Natural killer cell treated with Interleukin-12 subunit alpha and Interleukin-12 subunit beta and Interleukin-15 and Interleukin-18, amount 100 ng/mL, for 72 hours (primary cell): ENCODE data around the gene SEC22A. TPM values are rescaled to one million over a fixed set of nuclear protein-coding genes. Genes with fewer than 3 reads are reported as not detected.

Experiments used
- ATAC-seq, 2 donors: fragments of 150-1000 bp; cut with Tn5 transposase in 1 of 2; sonication (Bioruptor Pico), chemical (Tn5 transposase) in 1 of 2; 2 replicates each; pipeline ENCODE4 v1.10.0; 2021
- DNase-seq: peaks from one replicate; pipeline ENCODE4 v3.0.0; 2022; ENCODE audit warnings: low spot score
- H3K27ac Mint-ChIP-seq, 2 donors: 1 replicate in 1 of 2; 2 replicates in 1 of 2; pipeline ENCODE4 v1.8.0; 2022; ENCODE audit warnings: mixed read lengths in 2 of 2, mild to moderate bottlenecking in 1 of 2, moderate library complexity in 1 of 2
- H3K27me3 Mint-ChIP-seq, 2 donors: 1 replicate in 1 of 2; 2 replicates in 1 of 2; pipeline ENCODE4 v1.8.0; 2022; ENCODE audit warnings: mixed read lengths in 2 of 2
- H3K36me3 Mint-ChIP-seq: one replicate; pipeline ENCODE4 v1.8.0; 2022; ENCODE audit warnings: mixed read lengths
- H3K4me1 Mint-ChIP-seq, 2 donors: 1 replicate in 1 of 2; 2 replicates in 1 of 2; pipeline ENCODE4 v1.8.0; 2022; ENCODE audit warnings: low read depth in 2 of 2, mixed read lengths in 2 of 2, mild to moderate bottlenecking in 1 of 2
- H3K4me3 Mint-ChIP-seq: one replicate; pipeline ENCODE4 v1.8.0; 2022; ENCODE audit warnings: mixed read lengths
- H3K9me3 Mint-ChIP-seq: 2 replicates; pipeline ENCODE4 v1.8.0; 2022; ENCODE audit warnings: mixed read lengths
- total RNA-seq, 2 donors: library from RNA; stranded (reverse); gene quantifications; one replicate each; pipeline ENCODE4 v1.2.3, GENCODE V29; 2022

Gene SEC22A
- total RNA-seq, 2 donors from 2014 or later: 18.8 to 19.0 TPM

GRCh38 chr3:123161167-123161566 is 40.6 kb upstream of the SEC22A start:
- Mint-ChIP-seq H3K4me3 (no peak overlapping the region), H3K4me1 (no peaks in the 10 kb centered on the region), H3K27me3 (no peaks in the 10 kb centered on the region), H3K27ac (no peak overlapping the region), H3K9me3 (no peaks in the 10 kb centered on the region), H3K36me3 (peaks cover 7% of the 10 kb centered on the region)
- ATAC-seq: no peak
- no peak for DNase-seq

DNA sequence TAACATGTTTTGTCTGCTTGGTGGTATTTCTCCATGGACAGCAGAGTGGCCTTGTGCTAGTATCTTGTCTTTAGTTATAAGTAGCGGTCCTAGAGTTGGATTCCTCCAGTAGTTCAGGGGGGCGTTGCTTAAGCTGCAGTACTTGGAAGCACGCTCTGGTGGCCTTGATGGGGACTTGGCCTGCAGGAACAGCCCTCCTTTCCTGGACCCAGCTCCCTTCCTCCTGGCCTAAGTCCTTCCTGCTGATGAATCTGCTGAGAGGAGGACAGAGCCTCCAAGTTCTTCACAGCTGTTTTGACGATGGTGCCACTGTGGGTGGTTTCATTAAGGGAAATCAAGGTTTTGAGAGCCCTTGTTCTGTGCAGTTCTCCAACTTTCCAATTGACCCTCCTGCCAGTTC is 38.6 kb upstream of the SEC22A start:
- DNase-seq (no peak), ATAC-seq (no peak)
- Mint-ChIP-seq H3K9me3 (no peaks in the 10 kb centered on the region), H3K4me1 (no peaks in the 10 kb centered on the region), H3K27me3 (no peaks in the 10 kb centered on the region), H3K36me3 (peaks cover 7% of the 10 kb centered on the region), H3K4me3 (no peak overlapping the region), H3K27ac (no peak overlapping the region)

- DNase-seq (no peak), ATAC-seq (no peak)
- H3K27ac Mint-ChIP-seq: no peak overlapping the region
- H3K36me3 Mint-ChIP-seq: peaks cover 7% of the 10 kb centered on the region
- no peaks in the 10 kb centered on the region for H3K4me1 Mint-ChIP-seq
- H3K4me3 Mint-ChIP-seq: no peak overlapping the region
- no peaks in the 10 kb centered on the region for H3K9me3 Mint-ChIP-seq
- H3K27me3 Mint-ChIP-seq: no peaks in the 10 kb centered on the region
These were observed 36.6 kb upstream of the SEC22A start for GRCh38 chr3:123165163-123165562.

GRCh38 chr3:123167686-123168085 is 34.1 kb upstream of the SEC22A start:
- DNase-seq: no peak
- Mint-ChIP-seq H3K27ac (no peak overlapping the region), H3K36me3 (peaks cover 7% of the 10 kb centered on the region), H3K4me3 (no peak overlapping the region), H3K4me1 (no peaks in the 10 kb centered on the region), H3K27me3 (no peaks in the 10 kb centered on the region), H3K9me3 (no peaks in the 10 kb centered on the region)
- ATAC-seq: no peak

GRCh38 chr3:123168122-123168521 is 33.6 kb upstream of the SEC22A start:
- Mint-ChIP-seq H3K27ac (no peak overlapping the region), H3K4me3 (no peak overlapping the region), H3K4me1 (no peaks in the 10 kb centered on the region), H3K36me3 (peaks cover 7% of the 10 kb centered on the region), H3K27me3 (no peaks in the 10 kb centered on the region), H3K9me3 (no peaks in the 10 kb centered on the region)
- no peak for DNase-seq
- no peak for ATAC-seq

DNA sequence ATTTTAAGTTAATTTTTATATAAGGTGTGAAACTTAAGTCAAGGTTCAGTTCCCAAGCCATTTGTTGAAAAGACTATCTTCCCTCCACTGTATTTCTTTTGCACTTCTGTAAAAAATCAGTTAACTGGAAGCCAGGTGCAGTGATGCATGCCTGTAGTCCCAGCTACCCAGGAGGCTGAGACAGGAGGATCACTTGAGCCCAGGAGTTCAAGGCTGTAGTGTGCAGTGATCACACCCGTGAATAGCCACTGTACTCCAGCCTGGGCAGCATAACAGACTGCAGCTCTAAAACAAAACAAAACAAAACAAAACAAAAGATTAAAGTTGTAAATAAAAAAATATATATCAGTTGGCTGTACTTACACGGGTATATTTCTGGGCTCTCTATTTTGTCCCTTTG is 33.1 kb upstream of the SEC22A start:
- Mint-ChIP-seq H3K4me1 (no peaks in the 10 kb centered on the region), H3K27me3 (peaks cover 0 to 1% of the 10 kb centered on the region in 2 donors), H3K27ac (no peak overlapping the region), H3K36me3 (peaks cover 7% of the 10 kb centered on the region), H3K4me3 (no peak overlapping the region), H3K9me3 (no peaks in the 10 kb centered on the region)
- ATAC-seq: no peak
- no peak for DNase-seq

- H3K27ac Mint-ChIP-seq: no peak overlapping the region
- H3K27me3 Mint-ChIP-seq: peaks cover 3 to 7% of the 10 kb centered on the region in 2 donors
- DNase-seq (no peak), ATAC-seq (peak; percentile 13 to 28)
- no peaks in the 10 kb centered on the region for H3K9me3 Mint-ChIP-seq
- no peaks in the 10 kb centered on the region for H3K4me1 Mint-ChIP-seq
- H3K36me3 Mint-ChIP-seq: peaks cover 7% of the 10 kb centered on the region
- H3K4me3 Mint-ChIP-seq: no peak overlapping the region
These were observed 32.2 kb upstream of the SEC22A start for GRCh38 chr3:123169492-123169929.

- Mint-ChIP-seq H3K4me3 (no peak overlapping the region), H3K27me3 (peaks cover 5 to 7% of the 10 kb centered on the region in 2 donors), H3K4me1 (no peaks in the 10 kb centered on the region), H3K27ac (no peak overlapping the region), H3K9me3 (no peaks in the 10 kb centered on the region), H3K36me3 (peaks cover 4% of the 10 kb centered on the region)
- ATAC-seq (peak in 1 of 2 donors; percentile 40), DNase-seq (no peak)
These were observed 31.8 kb upstream of the SEC22A start for GRCh38 chr3:123169930-123170329.

GRCh38 chr3:123180791-123181190 is 21.0 kb upstream of the SEC22A start:
- ATAC-seq: no peak
- no peak for DNase-seq
- no peaks in the 10 kb centered on the region for H3K36me3 Mint-ChIP-seq
- H3K27me3 Mint-ChIP-seq: peaks cover 4 to 5% of the 10 kb centered on the region in 2 donors
- no peak overlapping the region for H3K27ac Mint-ChIP-seq
- H3K9me3 Mint-ChIP-seq: no peaks in the 10 kb centered on the region
- H3K4me1 Mint-ChIP-seq: no peaks in the 10 kb centered on the region
- no peak overlapping the region for H3K4me3 Mint-ChIP-seq

GRCh38 chr3:123186695-123187094 is 15.0 kb upstream of the SEC22A start:
- ATAC-seq (no peak), DNase-seq (no peak)
- Mint-ChIP-seq H3K9me3 (no peaks in the 10 kb centered on the region), H3K4me3 (no peak overlapping the region), H3K4me1 (no peaks in the 10 kb centered on the region), H3K36me3 (no peaks in the 10 kb centered on the region), H3K27ac (no peak overlapping the region), H3K27me3 (peaks cover 7 to 13% of the 10 kb centered on the region in 2 donors)

DNA sequence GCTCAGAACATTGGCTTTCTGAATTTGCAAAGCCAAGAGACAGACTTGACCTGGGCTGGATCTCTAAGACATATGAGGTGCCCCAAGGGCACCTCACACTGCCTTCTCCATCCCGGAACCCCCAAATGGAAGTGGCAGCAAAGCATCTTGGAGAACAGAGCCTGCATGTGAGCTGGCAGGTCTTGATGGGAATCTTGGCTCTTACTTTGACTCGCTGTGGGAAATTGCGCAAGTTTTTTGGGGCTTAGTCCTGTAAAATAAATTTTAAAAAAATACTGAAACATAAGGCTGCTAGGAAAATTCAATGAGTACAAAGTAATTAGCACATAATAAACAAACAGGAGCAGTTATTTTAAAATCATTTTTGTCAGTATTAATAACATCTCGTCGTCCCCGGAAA is 13.7 kb upstream of the SEC22A start:
- no peak overlapping the region for H3K4me3 Mint-ChIP-seq
- H3K27me3 Mint-ChIP-seq: peaks cover 11 to 13% of the 10 kb centered on the region in 2 donors
- H3K4me1 Mint-ChIP-seq: no peaks in the 10 kb centered on the region
- H3K9me3 Mint-ChIP-seq: no peaks in the 10 kb centered on the region
- ATAC-seq: no peak
- no peak for DNase-seq
- no peak overlapping the region for H3K27ac Mint-ChIP-seq
- no peaks in the 10 kb centered on the region for H3K36me3 Mint-ChIP-seq

DNA sequence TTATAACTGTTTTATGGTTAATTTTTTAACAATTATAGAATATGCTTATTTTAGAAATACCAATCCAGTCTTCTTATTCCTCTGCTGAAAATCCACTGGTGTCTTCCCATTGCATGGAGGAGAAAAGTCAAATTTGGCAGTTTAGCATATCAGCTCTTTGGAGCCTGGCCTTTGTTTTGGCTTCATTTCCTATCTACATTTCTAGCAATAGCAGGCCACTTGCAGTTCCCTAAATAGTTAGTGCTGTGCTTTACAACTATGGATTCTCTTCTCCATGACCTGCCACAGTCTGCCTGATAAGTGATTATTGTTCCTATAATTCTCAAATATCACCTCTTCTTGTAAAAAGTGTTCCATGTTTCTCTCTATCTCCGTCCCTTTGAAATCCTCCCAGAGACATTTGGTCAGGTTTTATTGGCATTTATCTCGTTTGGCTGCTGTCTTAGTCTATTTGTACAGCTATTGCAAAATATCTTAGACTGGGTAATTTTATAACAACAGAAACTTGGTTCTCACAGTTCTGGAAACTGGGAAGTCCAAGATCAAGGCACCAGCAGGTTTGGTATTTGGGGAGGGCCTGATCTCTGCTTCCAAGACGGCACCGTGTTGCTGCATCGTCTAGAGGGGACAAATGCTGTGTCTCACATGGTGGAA is 8.2 kb upstream of the SEC22A start:
- Mint-ChIP-seq H3K9me3 (no peaks in the 10 kb centered on the region), H3K27me3 (peaks cover 7 to 16% of the 10 kb centered on the region in 2 donors), H3K4me3 (no peak overlapping the region), H3K27ac (no peak overlapping the region), H3K36me3 (no peaks in the 10 kb centered on the region), H3K4me1 (no peaks in the 10 kb centered on the region)
- no peak for ATAC-seq
- no peak for DNase-seq

DNA sequence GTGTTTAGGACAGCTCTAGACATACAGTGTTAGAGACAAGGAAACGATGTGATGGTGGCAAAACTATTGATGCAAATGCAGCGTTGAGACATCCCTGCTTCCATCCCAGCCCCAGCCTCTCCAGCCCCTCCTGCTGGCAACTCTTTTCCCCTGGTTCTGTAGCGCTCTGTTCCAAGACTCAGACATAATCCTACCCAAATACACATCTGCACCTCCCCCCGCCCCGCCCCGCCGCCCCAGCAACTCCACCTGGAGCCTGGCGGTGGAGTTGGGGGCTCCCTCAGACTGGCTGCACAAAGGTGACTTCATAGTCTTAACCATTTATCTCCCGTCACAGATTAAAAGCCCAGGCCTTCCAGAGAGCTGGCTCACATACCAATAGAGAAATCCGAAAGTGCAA is 7.2 kb upstream of the SEC22A start:
- DNase-seq: no peak
- no peaks in the 10 kb centered on the region for H3K9me3 Mint-ChIP-seq
- H3K36me3 Mint-ChIP-seq: no peaks in the 10 kb centered on the region
- H3K4me1 Mint-ChIP-seq: no peaks in the 10 kb centered on the region
- H3K4me3 Mint-ChIP-seq: no peak overlapping the region
- H3K27ac Mint-ChIP-seq: no peak overlapping the region
- ATAC-seq: no peak
- H3K27me3 Mint-ChIP-seq: peaks cover 10 to 16% of the 10 kb centered on the region in 2 donors

DNA sequence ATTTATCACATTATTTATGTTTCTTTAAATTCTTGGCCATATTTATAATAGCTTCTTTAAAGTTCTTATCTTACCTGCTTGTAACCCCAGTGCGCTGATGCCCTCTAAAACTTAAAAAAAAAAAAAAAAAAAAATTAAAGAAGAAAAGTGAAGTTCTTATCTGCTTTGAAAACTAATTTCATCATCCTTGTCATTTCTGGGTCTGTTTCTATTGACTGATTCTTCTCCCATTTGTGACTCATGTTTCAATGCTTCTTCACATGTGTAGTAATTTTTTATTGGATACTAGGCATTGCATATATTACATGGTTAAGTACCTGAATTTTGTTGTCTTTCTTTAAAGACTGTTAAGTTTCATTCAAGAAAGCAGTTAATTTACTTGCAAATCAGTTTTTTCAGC is 3.4 kb upstream of the SEC22A start:
- peaks cover 11% of the 10 kb centered on the region in 2 donors for H3K4me1 Mint-ChIP-seq
- H3K9me3 Mint-ChIP-seq: peaks cover 2% of the 10 kb centered on the region
- ATAC-seq (no peak), DNase-seq (no peak)
- H3K4me3 Mint-ChIP-seq: no peak overlapping the region
- H3K27me3 Mint-ChIP-seq: peaks cover 6 to 16% of the 10 kb centered on the region in 2 donors
- H3K36me3 Mint-ChIP-seq: peaks cover 4% of the 10 kb centered on the region
- no peak overlapping the region for H3K27ac Mint-ChIP-seq

DNA sequence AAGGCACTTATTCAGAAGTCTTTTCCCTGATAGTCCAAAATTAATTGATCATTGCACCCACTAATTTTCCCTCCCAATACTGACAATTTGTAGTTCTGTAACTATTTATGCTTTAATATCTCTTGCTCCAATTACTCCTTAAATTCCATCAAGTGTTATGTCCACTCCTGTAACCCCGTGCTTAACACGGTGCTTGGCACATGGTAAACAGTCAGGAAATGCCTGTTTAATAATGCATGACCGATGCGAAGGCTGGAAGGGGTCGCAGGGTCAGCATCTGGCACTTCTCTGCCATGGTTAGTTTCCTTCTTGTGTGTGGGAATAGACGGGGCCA is 553 bp upstream of the SEC22A start:
- Mint-ChIP-seq H3K4me1 (peaks cover 11 to 16% of the 10 kb centered on the region in 2 donors), H3K4me3 (peak overlapping the region; percentile 93), H3K27me3 (peaks cover 6 to 10% of the 10 kb centered on the region in 2 donors), H3K9me3 (peaks cover 2% of the 10 kb centered on the region), H3K27ac (peak overlapping the region; percentile 84 to 96), H3K36me3 (peaks cover 4% of the 10 kb centered on the region)
- DNase-seq: no peak
- ATAC-seq: no peak
